SW480 (cell line): ENCODE measurements around the gene GIPC3.
"Not testable (repeated sequence)": the region's sequence is repeated elsewhere in the genome, so short reads cannot be mapped to it uniquely, and the experiment has no call there.

ENCODE experiments used
- DNase-seq: peaks from one replicate; pipeline ENCODE4 v3.0.0-alpha.2; 2016; ENCODE audit warnings: low spot score

Gene GIPC3

GRCh38 chr19:3576696-3577443 is 8.4 kb upstream of the GIPC3 start:
- peak; percentile 62 for DNase-seq

DNA sequence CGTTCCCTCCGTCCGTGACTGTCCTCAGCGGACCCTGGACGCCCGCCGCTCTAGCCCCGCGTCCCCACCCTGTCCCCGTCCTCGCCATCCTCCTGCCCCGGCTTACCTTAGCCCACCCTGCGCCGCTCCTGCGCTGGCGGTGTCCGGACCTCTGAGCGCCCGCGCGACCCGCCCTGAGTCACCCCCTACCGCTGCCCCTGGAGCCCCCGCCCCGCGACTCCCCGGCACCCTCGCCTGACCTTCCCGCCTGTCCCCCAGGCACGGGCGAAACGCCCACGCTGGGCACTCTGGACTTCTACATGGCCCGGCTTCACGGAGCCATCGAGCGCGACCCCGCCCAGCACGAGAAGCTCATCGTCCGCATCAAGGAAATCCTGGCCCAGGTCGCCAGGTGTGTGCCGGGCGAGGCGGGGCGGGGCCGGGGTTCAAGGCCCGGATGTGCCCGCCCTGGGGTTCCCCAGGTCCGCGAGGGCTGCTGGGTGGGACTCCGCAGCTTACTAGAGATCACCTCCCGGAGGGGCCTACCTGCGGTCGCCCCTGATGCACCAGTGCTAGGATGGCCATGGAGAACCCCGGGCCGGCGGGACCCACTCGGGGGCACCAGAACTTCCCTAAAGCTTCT is 7.4 kb upstream of the GIPC3 start:
- no peak for DNase-seq

GRCh38 chr19:3578390-3578789 is 6.9 kb upstream of the GIPC3 start:
- no peak for DNase-seq

GRCh38 chr19:3580156-3580934 is 4.9 kb upstream of the GIPC3 start:
- DNase-seq: no peak

DNA sequence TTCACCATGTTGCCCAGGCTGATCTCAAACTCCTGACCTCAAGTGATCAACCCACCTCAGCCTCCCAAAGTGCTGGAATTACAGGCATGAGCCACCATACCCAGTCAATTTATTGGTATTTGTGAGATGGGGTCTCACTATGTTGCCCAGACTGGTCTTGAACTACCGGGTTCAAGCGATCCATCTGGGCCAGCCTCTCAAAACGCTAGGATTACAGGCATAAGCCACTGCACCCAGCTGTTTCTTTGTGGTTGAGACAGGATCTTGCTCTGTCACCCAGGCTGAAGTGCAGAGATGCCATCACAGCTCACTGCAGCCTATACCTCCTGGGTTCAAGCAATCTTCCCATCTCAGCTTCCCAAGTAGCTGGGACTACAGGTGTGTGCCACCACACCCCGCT is 3.5 kb upstream of the GIPC3 start:
- DNase-seq: not testable (repeated sequence)

DNA sequence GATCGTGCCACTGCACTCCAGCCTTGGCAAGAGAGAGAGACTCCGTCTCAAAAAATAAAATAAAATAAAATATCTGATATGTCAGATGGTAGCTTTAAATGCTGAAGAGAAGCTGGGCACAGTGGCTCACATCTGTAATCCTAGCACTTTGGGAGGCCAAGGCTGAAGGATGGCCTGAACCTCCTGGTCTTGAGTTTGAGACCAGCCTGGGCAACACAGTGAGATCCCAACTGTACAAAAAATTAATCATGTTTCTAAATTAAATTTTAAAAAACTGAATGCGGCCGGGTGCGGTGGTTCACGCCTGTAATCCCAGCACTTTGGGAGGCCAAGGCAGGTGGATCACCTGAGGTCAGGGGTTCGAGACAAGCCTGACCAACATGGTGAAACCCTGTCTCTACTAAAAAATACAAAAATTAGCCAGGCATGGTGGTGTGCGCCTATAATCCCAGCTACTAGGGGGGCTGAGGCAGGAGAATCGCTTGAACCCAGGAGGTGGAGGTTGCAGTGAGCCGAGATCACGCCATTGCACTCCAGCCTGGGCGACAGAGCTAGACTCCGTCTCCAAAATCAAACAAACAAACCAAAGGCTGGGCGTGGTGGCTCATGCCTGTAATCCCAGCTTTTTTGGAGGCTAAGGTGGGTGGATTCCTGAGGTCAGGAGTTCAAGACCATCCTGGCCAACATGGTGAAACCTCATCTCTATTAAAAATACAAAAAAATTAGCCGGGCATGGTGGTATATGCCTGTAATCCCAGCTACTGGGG is 1.1 kb upstream of the GIPC3 start:
- DNase-seq: not testable (repeated sequence)

GRCh38 chr19:3586127-3586626 is 899 bp downstream of the GIPC3 start:
- no peak for DNase-seq

DNA sequence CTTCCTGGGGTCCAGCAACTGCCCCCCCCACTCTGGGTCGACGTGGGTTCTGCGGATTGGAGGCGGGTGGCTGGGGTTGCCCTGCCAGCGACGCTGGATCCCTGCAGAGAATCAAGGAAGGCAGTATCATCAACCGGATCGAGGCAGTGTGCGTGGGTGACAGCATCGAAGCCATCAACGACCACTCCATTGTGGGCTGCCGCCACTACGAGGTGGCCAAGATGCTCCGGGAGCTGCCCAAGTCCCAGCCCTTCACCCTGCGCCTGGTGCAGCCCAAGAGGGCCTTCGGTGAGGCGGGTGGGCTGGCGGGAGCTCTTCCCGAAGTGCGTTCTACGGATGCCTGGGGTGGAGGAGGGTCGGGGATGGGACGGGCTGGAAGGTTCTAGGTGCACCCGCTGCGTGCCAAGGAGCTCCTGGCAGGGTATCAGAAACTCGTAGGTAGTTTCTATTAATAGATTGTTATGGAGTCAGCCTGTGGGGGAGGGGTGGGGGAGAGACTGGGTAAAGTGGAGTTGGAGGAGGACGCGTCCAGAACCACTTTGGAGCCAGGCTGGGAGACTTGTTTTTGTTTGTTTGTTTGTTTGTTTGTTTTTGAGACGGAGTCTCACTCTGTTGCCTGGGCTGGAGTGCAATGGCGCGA is 1.5 kb downstream of the GIPC3 start:
- no peak for DNase-seq

DNA sequence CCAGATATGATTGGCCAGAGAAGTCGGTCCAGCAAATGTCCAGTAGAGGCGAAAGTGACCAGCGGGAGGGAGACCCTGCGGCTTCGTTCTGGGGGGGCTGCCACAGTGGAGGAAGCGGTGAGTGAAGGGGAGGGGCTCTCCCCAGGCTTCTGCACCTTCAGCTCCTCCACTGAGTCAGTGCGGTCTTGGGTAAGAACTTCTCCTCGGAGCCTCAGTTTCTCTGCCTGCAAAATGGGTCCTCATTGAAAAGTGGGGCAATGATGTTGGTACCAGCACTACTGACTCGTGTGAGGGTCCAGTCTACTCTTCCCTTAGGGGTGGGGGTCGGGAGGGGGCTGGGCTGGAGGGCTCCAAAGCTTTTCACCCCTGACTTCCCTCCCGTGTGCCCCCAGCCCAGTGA is 4.2 kb downstream of the GIPC3 start:
- no peak for DNase-seq

GRCh38 chr19:3589949-3590348 is 4.7 kb downstream of the GIPC3 start:
- DNase-seq: no peak

DNA sequence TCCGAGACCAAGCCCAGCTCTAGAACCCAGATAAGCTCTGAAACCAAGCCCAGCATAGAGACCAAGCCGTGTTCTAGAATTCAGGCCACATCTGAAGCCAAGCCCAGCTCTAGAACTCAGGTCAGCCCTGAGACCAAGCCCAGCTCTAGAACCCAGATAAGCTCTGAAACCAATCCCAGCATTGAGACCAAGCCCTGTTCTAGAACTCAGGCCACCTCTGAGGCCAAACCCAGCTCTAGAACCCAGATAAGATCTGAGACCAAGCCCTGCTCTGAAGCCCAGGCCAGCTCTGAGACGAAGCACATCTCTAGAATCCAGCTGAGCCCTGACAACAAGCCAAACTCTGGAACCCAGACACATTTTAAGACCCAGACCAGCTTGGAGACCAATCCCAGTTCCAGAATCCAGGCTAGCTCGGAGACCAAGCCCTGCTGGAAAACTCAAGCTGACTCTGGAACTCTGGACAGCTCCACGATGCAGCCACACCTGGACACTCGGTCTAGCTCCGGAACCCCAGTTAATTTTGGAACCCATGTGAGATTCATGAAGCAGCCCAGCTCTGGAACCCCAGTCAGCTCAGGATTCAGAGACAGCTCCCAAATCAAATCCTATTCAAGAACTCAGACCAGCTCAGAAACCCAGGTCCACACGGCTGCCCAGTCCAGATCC is 5.8 kb downstream of the GIPC3 start:
- DNase-seq: no peak

- DNase-seq: no peak
These were observed 6.8 kb downstream of the GIPC3 start for GRCh38 chr19:3591876-3592613.

DNA sequence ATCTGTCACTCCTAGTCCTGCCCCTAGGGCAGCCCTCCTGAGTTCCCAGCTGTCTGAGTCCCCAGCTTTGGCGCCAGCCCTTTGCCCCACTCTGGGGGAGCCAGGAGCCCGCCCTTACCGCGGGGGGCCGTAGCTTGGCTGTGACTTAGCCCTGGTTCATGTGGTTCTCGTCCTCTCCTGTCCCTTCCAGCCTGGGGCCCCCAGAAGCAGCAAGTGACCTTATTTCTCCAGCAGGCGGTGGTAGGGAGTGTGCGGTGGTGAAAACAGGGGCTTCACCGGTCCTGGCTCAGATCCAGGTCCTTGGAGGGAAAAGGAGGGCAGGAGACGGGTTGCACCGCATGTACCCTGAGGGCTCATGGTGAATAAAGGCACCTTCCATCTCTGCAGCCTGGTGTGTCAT is 7.9 kb downstream of the GIPC3 start:
- no peak for DNase-seq

GRCh38 chr19:3595521-3596061 is 10.3 kb downstream of the GIPC3 start:
- DNase-seq: no peak

DNA sequence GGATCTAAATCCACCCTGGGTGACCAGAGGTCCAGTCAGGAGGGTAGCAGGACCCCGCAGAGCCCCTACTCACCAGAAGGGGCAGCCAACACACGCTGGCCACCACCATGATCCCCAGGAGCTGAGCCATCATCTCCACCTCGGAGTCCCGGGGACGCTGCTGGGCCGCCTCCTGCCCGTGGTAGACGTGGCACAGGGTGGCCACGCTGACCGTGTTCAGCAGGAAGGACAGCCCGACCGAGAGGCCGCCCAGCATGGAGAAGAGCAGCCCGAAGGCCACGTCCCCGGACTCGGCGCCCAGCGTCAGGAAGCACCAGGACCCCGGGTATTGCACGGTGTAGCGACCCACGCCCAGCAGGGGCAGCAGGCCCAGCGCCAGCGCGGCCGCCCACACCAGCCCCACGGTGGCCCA is 14.5 kb downstream of the GIPC3 start:
- no peak for DNase-seq

DNA sequence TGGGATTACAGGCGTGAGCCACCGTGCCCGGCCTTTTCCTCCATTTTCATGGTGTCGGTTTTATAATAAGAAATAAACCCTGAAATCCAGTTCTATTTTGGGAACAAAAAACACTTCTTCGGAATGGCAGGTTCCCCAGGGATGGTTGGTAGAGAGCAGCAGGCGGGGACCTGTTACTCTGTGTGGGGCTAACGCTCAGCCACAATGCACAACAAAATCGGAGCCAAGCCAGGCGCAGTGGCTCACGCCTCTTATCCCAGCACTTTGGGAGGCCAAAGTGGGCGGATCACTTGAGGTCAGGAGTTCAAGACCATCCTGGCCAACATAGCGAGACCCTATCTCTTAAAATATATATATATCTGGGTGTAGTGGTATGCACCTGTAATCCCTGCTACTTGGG is 15.7 kb downstream of the GIPC3 start:
- DNase-seq: no peak

DNA sequence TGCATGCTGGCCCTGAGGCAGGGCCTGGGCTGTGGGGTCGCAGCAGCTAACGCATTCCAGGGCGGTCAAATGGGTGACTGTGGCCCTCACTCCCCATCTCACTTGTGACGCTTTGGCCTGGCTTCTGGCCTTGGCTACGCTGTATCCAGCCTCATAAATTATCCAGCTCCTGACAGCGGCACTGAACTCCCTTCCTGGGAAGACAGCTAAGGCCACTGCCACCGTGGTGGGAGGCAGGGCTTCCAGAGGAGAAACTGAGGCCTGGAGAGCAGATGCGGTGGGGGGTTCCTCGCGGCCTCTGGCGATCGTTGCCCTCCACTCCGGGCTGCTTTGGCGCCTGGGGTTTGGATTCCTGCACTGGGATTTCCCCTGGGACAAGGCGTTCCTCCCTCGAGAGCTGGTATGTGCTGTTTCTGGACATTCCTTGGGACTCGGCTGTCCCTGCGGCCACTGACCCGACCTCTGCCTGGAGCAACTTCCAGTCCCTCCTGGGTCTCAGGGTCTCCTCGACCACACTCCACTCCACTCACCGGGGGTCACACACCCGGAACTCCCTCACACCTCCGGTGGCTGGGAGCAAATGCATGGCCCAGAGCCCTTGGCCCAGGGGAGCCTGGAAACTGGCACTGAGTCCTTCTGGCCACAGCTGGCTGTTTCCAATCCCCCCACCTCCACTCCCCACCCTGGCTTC is 18.0 kb downstream of the GIPC3 start:
- no peak for DNase-seq

DNA sequence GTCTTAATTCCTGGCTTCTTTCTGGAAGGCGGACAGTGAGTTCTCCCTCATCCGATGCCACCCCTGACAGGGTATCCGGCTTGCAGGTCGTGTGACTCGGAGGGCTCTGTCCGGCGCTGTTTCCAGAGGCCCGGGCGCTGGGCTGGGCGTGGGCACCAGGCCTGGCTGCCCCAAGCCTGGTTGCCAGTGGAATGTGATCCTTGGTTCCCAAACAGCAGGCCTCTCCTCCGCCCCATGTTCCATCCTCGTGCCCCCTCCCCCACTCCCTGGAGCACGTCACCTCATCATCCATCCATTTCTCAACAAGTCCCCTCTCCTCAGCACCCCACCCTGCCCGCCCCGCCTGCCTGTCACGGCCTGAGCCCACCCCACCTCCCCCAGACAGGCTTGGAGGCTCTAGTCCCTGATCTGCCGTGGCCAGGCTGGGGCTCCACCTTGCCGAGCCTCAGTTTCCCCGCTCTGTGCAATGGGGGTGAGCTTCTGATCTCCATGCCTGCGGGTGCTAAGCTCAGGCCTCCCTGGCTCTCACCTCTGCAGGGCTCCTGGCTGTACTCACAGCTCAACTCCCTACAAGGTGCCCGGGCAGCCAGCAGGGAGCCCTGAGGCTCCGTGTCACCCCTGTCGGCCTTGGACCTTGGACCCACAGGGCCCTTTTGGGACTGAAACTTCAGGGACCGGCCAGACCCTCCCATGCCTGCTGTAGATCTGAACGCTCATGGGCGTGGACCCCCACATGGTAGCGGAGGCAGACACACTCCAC is 19.1 kb downstream of the GIPC3 start:
- DNase-seq: no peak

GRCh38 chr19:3604987-3605343 is 19.7 kb downstream of the GIPC3 start:
- DNase-seq: no peak
